K562 (cell line): Measurements from ENCODE around the gene PIGM. TPM values are rescaled to one million over a fixed set of nuclear protein-coding genes. Genes with fewer than 3 reads are reported as not detected.

Experiments
- ATAC-seq: fragments of 200-7000 bp; cut with Tn5 transposase; 3 replicates; pipeline ENCODE4 v1.9.1; 2020; ENCODE audit warnings: moderate library complexity
- Bru-seq: library from RNA; stranded (reverse); fragments of 400-500 nt; gene quantifications from one replicate; lab custom pipeline; 2021; lab: Mats Ljungman, UMichigan
- BruChase-seq, 2 experiments: library from RNA; stranded (reverse); fragments of 400-500 nt; gene quantifications; one replicate each; lab custom pipeline; 2021; lab: Mats Ljungman, UMichigan
- BruUV-seq: library from RNA; stranded (reverse); fragments of 400-500 nt; replicated peaks from 2 replicates; lab custom pipeline; 2021; lab: Mats Ljungman, UMichigan
- CTCF ChIA-PET: fragments of 300-600 bp; formaldehyde crosslinking; extraction: SDS; loops from one replicate; lab custom pipeline; 2021; ENCODE audit warnings: low intra/inter-chr PET ratio; lab: Yijun Ruan, JAX
- POLR2A ChIA-PET: fragments of 300-600, 350-650 bp; sonication (Branson Sonifier 250); formaldehyde crosslinking; extraction: SDS; loops from one replicate; lab custom pipeline; 2021; ENCODE audit warnings: antibody characterized with exemption, inconsistent platforms; lab: Yijun Ruan, JAX
- DNase-seq, 4 experiments: peaks; one replicate each; pipeline versions ENCODE4 v3.0.0 to v3.0.0-alpha.2; 2011 to 2018; ENCODE audit warnings: low spot score in 3 of 4, mixed read lengths in 3 of 4; ENCODE audit errors: extremely low read depth in 1 of 4
- FAIRE-seq: peaks from 2 replicates; lab custom pipeline; 2011; peaks lifted over from hg19 to GRCh38; lab: Jason Lieb, UNC
- H2AFZ ChIP-seq: 2 replicates; pipeline ENCODE4 v1.6.0; 2011; ENCODE audit warnings: low read depth, low read length, control low read depth, inconsistent platforms
- H3K27ac ChIP-seq: fragments of 200-600 bp; 3 replicates; pipeline ENCODE4 v1.8.0; 2011; ENCODE audit warnings: low read depth, mild to moderate bottlenecking, control low read depth, inconsistent platforms, low read length, moderate library complexity, mixed read lengths; ENCODE audit errors: extremely low read depth
- H3K27me3 ChIP-seq, 2 experiments: fragments of 300-600 bp in 1 of 2; 2 replicates in 1 of 2; 3 replicates in 1 of 2; pipeline versions ENCODE4 v1.6.0 to v1.8.0; 2011; ENCODE audit warnings: inconsistent platforms in 2 of 2, low read length in 2 of 2, mild to moderate bottlenecking in 1 of 2, mixed read lengths in 1 of 2, moderate library complexity in 1 of 2; ENCODE audit not compliant: control insufficient read depth in 2 of 2, insufficient read depth in 2 of 2
- H3K36me3 ChIP-seq: fragments of 300-600 bp; 3 replicates; pipeline ENCODE4 v1.8.0; 2011; ENCODE audit warnings: mild to moderate bottlenecking, low read length, inconsistent platforms; ENCODE audit not compliant: control insufficient read depth, insufficient read depth
- H3K4me1 ChIP-seq, 2 experiments: fragments of 200-600 bp in 1 of 2; replicated peaks in 1 of 2; 2 replicates in 1 of 2; 3 replicates in 1 of 2; pipeline versions ENCODE4 v1.5.1 to v1.8.0; 2011; ENCODE audit warnings: inconsistent platforms in 2 of 2, low read length in 2 of 2, mild to moderate bottlenecking in 1 of 2, mixed read lengths in 1 of 2, moderate library complexity in 1 of 2; ENCODE audit not compliant: control insufficient read depth in 2 of 2, insufficient read depth in 2 of 2
- H3K4me2 ChIP-seq: 2 replicates; pipeline ENCODE4 v1.6.1; 2011; ENCODE audit warnings: low read length, control low read depth, inconsistent platforms, mixed read lengths; ENCODE audit not compliant: insufficient read depth
- H3K4me3 ChIP-seq: fragments of 200-600 bp; sonication (generic), shearing (Covaris generic); 2 replicates; pipeline ENCODE4 v1.5.1; 2016; ENCODE audit warnings: control low read depth, inconsistent platforms
- H3K79me2 ChIP-seq: fragments of 200-600 bp; 3 replicates; pipeline ENCODE4 v1.8.0; 2011; ENCODE audit warnings: low read length, inconsistent platforms; ENCODE audit not compliant: control insufficient read depth, insufficient read depth
- H3K9ac ChIP-seq, 2 experiments: 2 replicates each; pipeline versions ENCODE4 v1.6.0 to v1.6.1; 2011; ENCODE audit warnings: low read depth in 2 of 2, low read length in 2 of 2, control low read depth in 1 of 2, inconsistent platforms in 1 of 2, mild to moderate bottlenecking in 1 of 2, mixed read lengths in 1 of 2; ENCODE audit not compliant: insufficient read depth in 1 of 2
- H3K9me1 ChIP-seq: one replicate; pipeline ENCODE4 v1.6.0; 2011; ENCODE audit warnings: inconsistent platforms, mild to moderate bottlenecking, low read length, moderate library complexity; ENCODE audit not compliant: control insufficient read depth, insufficient read depth
- H3K9me3 ChIP-seq: replicated peaks from 2 replicates; pipeline ENCODE4 v1.5.1; 2011; ENCODE audit warnings: low read depth, low read length, inconsistent platforms; ENCODE audit not compliant: control insufficient read depth, insufficient read depth
- H4K20me1 ChIP-seq: replicated peaks from 2 replicates; pipeline ENCODE4 v1.6.1; 2011; ENCODE audit warnings: low read length, inconsistent platforms, mixed read lengths; ENCODE audit not compliant: control insufficient read depth, insufficient read depth
- CEBPB ChIP-seq: fragments of 450-650 bp; IDR thresholded peaks from 2 replicates; pipeline ENCODE4 v1.6.1; 2016; ENCODE audit warnings: missing genetic modification characterization, missing compliant biosample characterization
- E2F6 ChIP-seq, 2 experiments: IDR thresholded peaks; 2 replicates each; pipeline ENCODE4 v1.6.1; 2011; ENCODE audit warnings: borderline replicate concordance in 1 of 2, control low read depth in 1 of 2, low read depth in 1 of 2, low read length in 1 of 2, mild to moderate bottlenecking in 1 of 2, mixed read lengths in 1 of 2, moderate library complexity in 1 of 2; ENCODE audit not compliant: insufficient read depth in 1 of 2, insufficient read length in 1 of 2, poor library complexity in 1 of 2, severe bottlenecking in 1 of 2; ENCODE audit errors: extremely low read depth in 1 of 2
- EGR1 ChIP-seq: fragments of 450-650 bp; conservative IDR thresholded peaks from 2 replicates; pipeline ENCODE4 v1.6.1; 2017; ENCODE audit warnings: mild to moderate bottlenecking
- KDM2B ChIP-seq: fragments of 250-450 bp; sonication (Bioruptor Pico); IDR thresholded peaks from 2 replicates; pipeline ENCODE4 v1.8.0; 2021; ENCODE audit warnings: mild to moderate bottlenecking, moderate library complexity
- MYC ChIP-seq, 2 experiments: fragments of 250-450 bp in 1 of 2; sonication (Bioruptor Pico) in 1 of 2; IDR thresholded peaks; 2 replicates each; pipeline versions ENCODE4 v1.5.1 to v1.6.1; 2012 to 2021; ENCODE audit warnings: low read depth in 2 of 2, borderline replicate concordance in 1 of 2, improper control_type of control experiment in 1 of 2, low read length in 1 of 2, mild to moderate bottlenecking in 1 of 2, moderate library complexity in 1 of 2
- NFRKB ChIP-seq: fragments of 450-650 bp; IDR thresholded peaks from 2 replicates; pipeline ENCODE4 v1.6.1; 2016; ENCODE audit warnings: low read depth
- PTBP1 ChIP-seq: fragments of 200-400 bp; formaldehyde crosslinking; IDR thresholded peaks from 2 replicates; pipeline ENCODE4 v1.6.1; 2017; ENCODE audit warnings: low read depth, low read length
- TFAP4 ChIP-seq: sonication (generic); formaldehyde crosslinking; IDR thresholded peaks from 2 replicates; pipeline ENCODE4 v1.8.0; 2022; ENCODE audit warnings: missing genetic modification reagents, mild to moderate bottlenecking, moderate library complexity, borderline replicate concordance
- ZNF175 ChIP-seq: fragments of 200-800 bp; sonication (Bioruptor generic); IDR thresholded peaks from 2 replicates; pipeline ENCODE4 v1.6.1; 2016; ENCODE audit warnings: low read depth, mild to moderate bottlenecking, missing genetic modification characterization, missing compliant biosample characterization
- ZNF395 ChIP-seq: fragments of 200-800 bp; sonication (Bioruptor generic); IDR thresholded peaks from 2 replicates; pipeline ENCODE4 v1.6.1; 2017; ENCODE audit warnings: missing genetic modification characterization, missing compliant biosample characterization
- WGBS: fragments of 100-300 bp; shearing (Covaris generic); methylation state at CpG from one replicate; pipeline ENCODE4 v1.1.6; 2016; ENCODE audit warnings: low coverage, mixed read lengths; ENCODE audit not compliant: insufficient coverage; ENCODE audit errors: missing lambda C conversion rate; 5-methylcytosine and 5-hydroxymethylcytosine counted together
- in situ Hi-C: fragments of 300-500 bp; cut with MboI; formaldehyde crosslinking; loops from 4 replicates; pipeline ENCODE4 v1.15.0; 2018; ENCODE audit warnings: inconsistent platforms, mixed read lengths
- intact Hi-C: fragments of 100-400 bp; cut with micrococcal nuclease; formaldehyde crosslinking; loops from 2 replicates; pipeline ENCODE4 v1.14.2; 2022
- long read RNA-seq, 3 experiments: library from polyadenylated mRNA in 2 of 3; library from RNA in 1 of 3; unstranded in 2 of 3; stranded (forward) in 1 of 3; transcript quantifications; one replicate each; pipeline ENCODE4 v2.0.0, GENCODE V29; 2019 to 2022
- polyA minus RNA-seq, 3 experiments: library from RNA; depleted of rRNA, polyadenylated mRNA; stranded (reverse); fragments of >200 nt; gene quantifications; 2 replicates each; pipeline ENCODE4 v1.2.3, GENCODE V29; 2011
- polyA plus RNA-seq, 8 experiments: library from polyadenylated mRNA; depleted of rRNA in 4 of 8; stranded (reverse) in 5 of 8; unstranded in 3 of 8; fragments of >200 nt; fragmentation: Nextera tagmentation in 2 of 8; fragmentation: Illumina TruSeq in 1 of 8; extraction: Ambion mirVana in 2 of 8; extraction: Trizol in 1 of 8; gene quantifications; 2 replicates each; pipeline versions ENCODE4 v1.2.1 to v1.2.3, GENCODE V29; 2011 to 2014; ENCODE audit warnings: inconsistent platforms in 1 of 8, missing spikeins in 1 of 8
- total RNA-seq, 7 experiments: library from RNA; depleted of rRNA in 6 of 7; stranded (reverse); fragments of >200 nt in 6 of 7; fragmentation: Illumina TruSeq in 2 of 7; extraction: Trizol in 2 of 7; gene quantifications; 2 replicates each; pipeline versions ENCODE4 v1.2.1 to v1.2.3, GENCODE V29; 2011 to 2021; ENCODE audit warnings: low replicate concordance in 1 of 7

The PIGM gene
- 6.0 and 9.3 TPM in 2 replicates for total RNA-seq (2011; cell fraction: chromatin; rRNA removed; ENCODE audit: low replicate concordance)
- total RNA-seq (2011; cell fraction: nucleolus; rRNA removed) = 5.7 and 6.2 TPM in 2 replicates
- total RNA-seq (2011; cell fraction: nucleoplasm; rRNA removed) = 10.0 and 15.0 TPM in 2 replicates
- total RNA-seq (2014; rRNA removed) (2.6 and 3.8 TPM in 2 replicates), total RNA-seq (2014; rRNA removed; fragmentation: Illumina TruSeq; extraction: Trizol) (5.0 and 5.1 TPM in 2 replicates), total RNA-seq (2015; rRNA removed; fragmentation: Illumina TruSeq; extraction: Trizol) (4.2 and 4.7 TPM in 2 replicates), total RNA-seq (2021) (4.0 and 4.3 TPM in 2 replicates), polyA plus RNA-seq (2011; rRNA removed) (4.7 and 5.1 TPM in 2 replicates), polyA plus RNA-seq (2014; fragmentation: Illumina TruSeq; extraction: Trizol) (5.4 and 6.7 TPM in 2 replicates), polyA plus RNA-seq (2014; fragmentation: Nextera tagmentation; extraction: Ambion mirVana) (1 to 10 TPM; 3.0 to 3.4 TPM), polyA plus RNA-seq (2014; rRNA removed) (4.0 and 4.8 TPM in 2 replicates), polyA minus RNA-seq (2011; rRNA and poly(A)+ RNA removed) (3.0 and 3.3 TPM in 2 replicates), Bru-seq, nascent RNA (percentile 83 among the genes with signal in this experiment), BruChase-seq, experiment 1, labeled RNA remaining after a 2-hour chase (percentile 76 among the genes with signal in this experiment), BruChase-seq, experiment 2, labeled RNA remaining after a 6-hour chase (percentile 77 among the genes with signal in this experiment)
- 3.9 and 4.9 TPM in 2 replicates for polyA plus RNA-seq (2011; cell fraction: cytosol; rRNA removed)
- polyA plus RNA-seq (2011; cell fraction: nucleus; rRNA removed) = 4.5 and 5.2 TPM in 2 replicates
- 4.4 and 5.1 TPM in 2 replicates for polyA plus RNA-seq (2012)
- 1.4 and 1.9 TPM in 2 replicates for polyA minus RNA-seq (2011; cell fraction: cytosol; rRNA and poly(A)+ RNA removed)
- 2.4 and 4.1 TPM in 2 replicates for polyA minus RNA-seq (2011; cell fraction: nucleus; rRNA and poly(A)+ RNA removed)
- long read RNA-seq, experiment 1, full-length matches to known transcripts = 29 of 29 reads
- long read RNA-seq, experiment 1, partial matches to known transcripts = 0 of 29 reads
- long read RNA-seq, experiment 1, other reads (novel, unspliced or antisense) = 0 of 29 reads
- long read RNA-seq, experiment 2, full-length matches to known transcripts = 8 of 8 reads
- long read RNA-seq, experiment 2, partial matches to known transcripts = 0 of 8 reads
- long read RNA-seq, experiment 2, other reads (novel, unspliced or antisense) = 0 of 8 reads
- long read RNA-seq, experiment 3, full-length matches to known transcripts = 13 of 14 reads
- long read RNA-seq, experiment 3, partial matches to known transcripts = 0 of 14 reads
- long read RNA-seq, experiment 3, other reads (novel, unspliced or antisense) = 1 of 14 reads

- Histone ChIP-seq H3K9ac (peak within 1 kb of the TSS; percentile 69 to 99), H3K9me1 (no peaks in the 10 kb centered on the region), H2AFZ (peak within 1 kb of the TSS; percentile 97), H3K4me3 (peak within 1 kb of the TSS; percentile 55), H3K4me1 (peaks cover 10 to 15% of the 10 kb centered on the region in 2 experiments), H3K9me3 (no peaks in the 10 kb centered on the region), H3K4me2 (peak within 1 kb of the TSS; percentile 83), H4K20me1 (no peaks in the 10 kb centered on the region), H3K27ac (peak within 1 kb of the TSS; percentile 49), H3K36me3 (no peaks in the 10 kb centered on the region; the same call in 2 of the 3 replicates), H3K27me3 (peaks cover 0 to 5% of the 10 kb centered on the region in 2 experiments; a peak in 3 of 5 replicates), H3K79me2 (peaks cover 19% of the 10 kb centered on the region)
- POLR2A ChIA-PET = interaction anchor here (0.6 to 3.4 kb wide), 7 partner anchors 9 to 163 kb away, joined by 3 to 22 read pairs (median 4); partner anchors contain the start of gene TAGLN2
- peak; percentile 97 for ATAC-seq
- BruUV-seq = TSS peak; percentile 68
- peak; percentile 96 for FAIRE-seq
- CTCF ChIA-PET = no interaction called here
- peak; percentile 94 to 97 (median 94) for DNase-seq
- intact Hi-C loops = no loop called here
- WGBS = 1% methylated on average over 51 of the region's 60 CpGs
- in situ Hi-C loops = no loop called here
- TF ChIP-seq E2F6 (IDR thresholded peaks at IDR 0.05; ENCODE audit: borderline replicate concordance in 1 of 2, extremely low read depth in 1 of 2, insufficient read depth in 1 of 2, insufficient read length in 1 of 2, low read depth in 1 of 2, low read length in 1 of 2, poor library complexity in 1 of 2, severe bottlenecking in 1 of 2) (peak in 1 of 2 experiments; percentile 90), TFAP4 (CRISPR knock-in tag) (peak; percentile 71), EGR1 (peak; percentile 89), MYC (IDR thresholded peaks at IDR 0.05; ENCODE audit: low read depth, low read length) (peak; percentile 39; the same call in 1 of the 2 replicates), MYC (CRISPR knock-in tag; IDR thresholded peaks at IDR 0.05; ENCODE audit: borderline replicate concordance, low read depth) (no peak), NFRKB (0 out of 2 replicates have a peak, but pooled peaks have one; percentile 24), KDM2B (CRISPR knock-in tag) (no peak), ZNF175 (no peak), CEBPB (tag) (no peak), ZNF395 (CRISPR knock-in tag) (no peak), PTBP1 (no peak)
Observed at GRCh38 chr1:160031365-160032164, at the start of gene PIGM. Gene PIGM, minus strand, starts transcription at chr1:160031990. Its CDS starts 251 bp downstream, at chr1:160031739.
